ENCODE results near the gene NF2. TPM values are rescaled to one million over a fixed set of nuclear protein-coding genes. Genes with fewer than 3 reads are reported as not detected.

Gene NF2
- total and polyA plus RNA-seq, 9 donors = 16.9 to 30.1 (median 19.8) TPM

DNA sequence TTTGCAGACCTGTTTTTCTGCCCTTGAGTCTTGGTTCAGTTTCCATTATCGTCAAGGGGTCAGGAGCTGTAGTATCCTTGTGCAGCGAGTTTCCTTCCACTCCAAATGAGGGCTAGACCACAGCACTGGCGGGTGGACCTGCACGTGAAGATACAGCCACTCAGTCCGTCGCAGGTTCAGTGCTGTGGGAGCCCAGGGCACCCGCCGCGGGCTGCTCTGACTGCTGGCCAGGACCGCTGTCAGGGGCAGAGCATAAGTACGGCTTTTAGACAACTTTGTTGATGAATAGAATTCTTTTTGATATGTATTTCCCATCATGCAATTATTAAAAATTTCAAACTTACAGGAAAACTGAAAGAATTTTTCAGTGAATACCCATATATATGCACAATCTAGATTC, 56.6 kb downstream of the NF2 start:
- H3K27me3 ChIP-seq (ENCODE audit: control insufficient read depth, insufficient read depth, low read length) = no peaks in the 10 kb centered on the region
- H3K27ac ChIP-seq (ENCODE audit: low read length) = no peak overlapping the region
- H3K4me1 ChIP-seq (ENCODE audit: control insufficient read depth, insufficient read depth, low read length) = no peaks in the 10 kb centered on the region
- H3K4me3 ChIP-seq (ENCODE audit: low read length) = no peak overlapping the region
- H3K9me3 ChIP-seq (replicated peaks; ENCODE audit: control insufficient read depth, low read depth, low read length) = no peaks in the 10 kb centered on the region
- H3K36me3 ChIP-seq (ENCODE audit: control insufficient read depth, insufficient read depth, low read length) = peaks cover 44% of the 10 kb centered on the region
- WGBS (ENCODE audit: insufficient coverage) = 82% methylated on average over 2 of the region's 11 CpGs
- DNase-seq = no peak

- no peak overlapping the region for H3K4me3 ChIP-seq (ENCODE audit: low read length)
- no peaks in the 10 kb centered on the region for H3K9me3 ChIP-seq (replicated peaks; ENCODE audit: control insufficient read depth, low read depth, low read length)
- no CpG with 5 or more reads among the region's 2 CpGs for WGBS (ENCODE audit: insufficient coverage)
- peak; percentile 14 for DNase-seq
- H3K27me3 ChIP-seq (ENCODE audit: control insufficient read depth, insufficient read depth, low read length) = no peaks in the 10 kb centered on the region
- H3K4me1 ChIP-seq (ENCODE audit: control insufficient read depth, insufficient read depth, low read length) = no peaks in the 10 kb centered on the region
- peaks cover 40% of the 10 kb centered on the region for H3K36me3 ChIP-seq (ENCODE audit: control insufficient read depth, insufficient read depth, low read length)
- H3K27ac ChIP-seq (ENCODE audit: low read length) = no peak overlapping the region
Observed at GRCh38 chr22:29661336-29661735, 57.9 kb downstream of the NF2 start.

- WGBS (ENCODE audit: insufficient coverage) = 89% methylated on average over 5 of the region's 8 CpGs
- no peaks in the 10 kb centered on the region for H3K4me1 ChIP-seq (ENCODE audit: control insufficient read depth, insufficient read depth, low read length)
- H3K9me3 ChIP-seq (replicated peaks; ENCODE audit: control insufficient read depth, low read depth, low read length) = no peaks in the 10 kb centered on the region
- no peaks in the 10 kb centered on the region for H3K27me3 ChIP-seq (ENCODE audit: control insufficient read depth, insufficient read depth, low read length)
- no peak for DNase-seq
- H3K27ac ChIP-seq (ENCODE audit: low read length) = no peak overlapping the region
- H3K4me3 ChIP-seq (ENCODE audit: low read length) = no peak overlapping the region
- peaks cover 43% of the 10 kb centered on the region for H3K36me3 ChIP-seq (ENCODE audit: control insufficient read depth, insufficient read depth, low read length)
Observed at GRCh38 chr22:29663180-29663821, 59.9 kb downstream of the NF2 start.

- WGBS (ENCODE audit: insufficient coverage) = no CpG with 5 or more reads among the region's 8 CpGs
- Histone ChIP-seq H3K9me3 (replicated peaks; ENCODE audit: control insufficient read depth, low read depth, low read length) (no peaks in the 10 kb centered on the region), H3K36me3 (ENCODE audit: control insufficient read depth, insufficient read depth, low read length) (peaks cover 51% of the 10 kb centered on the region), H3K27me3 (ENCODE audit: control insufficient read depth, insufficient read depth, low read length) (no peaks in the 10 kb centered on the region), H3K27ac (ENCODE audit: low read length) (no peak overlapping the region), H3K4me3 (ENCODE audit: low read length) (no peak overlapping the region), H3K4me1 (ENCODE audit: control insufficient read depth, insufficient read depth, low read length) (no peaks in the 10 kb centered on the region)
- no peak for DNase-seq
Observed at GRCh38 chr22:29665486-29665885, 62.1 kb downstream of the NF2 start.

- H3K27me3 ChIP-seq (ENCODE audit: control insufficient read depth, insufficient read depth, low read length) = no peaks in the 10 kb centered on the region
- DNase-seq = no peak
- WGBS (ENCODE audit: insufficient coverage) = no CpG with 5 or more reads among the region's 4 CpGs
- no peak overlapping the region for H3K27ac ChIP-seq (ENCODE audit: low read length)
- H3K4me1 ChIP-seq (ENCODE audit: control insufficient read depth, insufficient read depth, low read length) = no peaks in the 10 kb centered on the region
- no peak overlapping the region for H3K4me3 ChIP-seq (ENCODE audit: low read length)
- H3K9me3 ChIP-seq (replicated peaks; ENCODE audit: control insufficient read depth, low read depth, low read length) = no peaks in the 10 kb centered on the region
- H3K36me3 ChIP-seq (ENCODE audit: control insufficient read depth, insufficient read depth, low read length) = peaks cover 58% of the 10 kb centered on the region
Observed at GRCh38 chr22:29668673-29669072, 65.2 kb downstream of the NF2 start.

GRCh38 chr22:29670626-29671025, 67.2 kb downstream of the NF2 start:
- H3K4me1 ChIP-seq (ENCODE audit: control insufficient read depth, insufficient read depth, low read length) = no peaks in the 10 kb centered on the region
- WGBS (ENCODE audit: insufficient coverage) = 56% methylated on average over 3 of the region's 3 CpGs
- no peak overlapping the region for H3K4me3 ChIP-seq (ENCODE audit: low read length)
- no peak for DNase-seq
- no peaks in the 10 kb centered on the region for H3K9me3 ChIP-seq (replicated peaks; ENCODE audit: control insufficient read depth, low read depth, low read length)
- no peaks in the 10 kb centered on the region for H3K27me3 ChIP-seq (ENCODE audit: control insufficient read depth, insufficient read depth, low read length)
- no peak overlapping the region for H3K27ac ChIP-seq (ENCODE audit: low read length)
- peaks cover 67% of the 10 kb centered on the region for H3K36me3 ChIP-seq (ENCODE audit: control insufficient read depth, insufficient read depth, low read length)

DNA sequence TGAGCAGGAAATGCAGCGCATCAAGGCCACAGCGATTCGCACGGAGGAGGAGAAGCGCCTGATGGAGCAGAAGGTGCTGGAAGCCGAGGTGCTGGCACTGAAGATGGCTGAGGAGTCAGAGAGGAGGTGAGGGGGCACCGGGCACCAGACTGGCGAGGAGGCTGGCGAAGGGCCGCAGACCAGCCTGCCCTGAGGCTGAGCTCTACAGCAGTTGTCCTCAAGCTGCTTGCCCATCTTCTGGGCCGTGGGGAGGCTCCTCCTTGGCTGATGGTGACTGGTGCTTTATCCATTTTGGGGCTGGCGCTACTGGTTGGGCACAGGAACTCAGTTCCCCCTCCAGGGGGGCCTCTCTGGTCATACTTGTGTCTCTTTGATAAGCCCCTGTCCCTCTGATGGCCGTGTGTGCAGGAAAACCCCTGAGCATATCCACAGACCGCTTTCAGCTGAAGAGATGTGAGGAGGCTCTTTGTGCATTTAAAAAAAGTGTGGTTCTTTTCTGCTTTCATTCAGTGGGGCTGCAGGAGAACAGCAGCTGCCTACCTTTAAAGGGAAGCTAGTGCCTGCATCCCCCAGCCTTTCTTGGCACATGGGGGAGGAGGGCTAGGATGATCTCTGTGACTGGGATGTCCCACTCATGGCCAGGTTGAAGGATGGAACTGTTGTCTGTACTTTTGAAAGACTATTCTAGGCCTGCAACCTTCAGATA, 70.1 kb downstream of the NF2 start:
- Histone ChIP-seq H3K4me1 (ENCODE audit: control insufficient read depth, insufficient read depth, low read length) (no peaks in the 10 kb centered on the region), H3K36me3 (ENCODE audit: control insufficient read depth, insufficient read depth, low read length) (peaks cover 78% of the 10 kb centered on the region), H3K27ac (ENCODE audit: low read length) (no peak overlapping the region), H3K9me3 (replicated peaks; ENCODE audit: control insufficient read depth, low read depth, low read length) (no peaks in the 10 kb centered on the region), H3K27me3 (ENCODE audit: control insufficient read depth, insufficient read depth, low read length) (no peaks in the 10 kb centered on the region), H3K4me3 (ENCODE audit: low read length) (no peak overlapping the region)
- no peak for DNase-seq
- WGBS (ENCODE audit: insufficient coverage) = 93% methylated on average over 11 of the region's 14 CpGs

DNA sequence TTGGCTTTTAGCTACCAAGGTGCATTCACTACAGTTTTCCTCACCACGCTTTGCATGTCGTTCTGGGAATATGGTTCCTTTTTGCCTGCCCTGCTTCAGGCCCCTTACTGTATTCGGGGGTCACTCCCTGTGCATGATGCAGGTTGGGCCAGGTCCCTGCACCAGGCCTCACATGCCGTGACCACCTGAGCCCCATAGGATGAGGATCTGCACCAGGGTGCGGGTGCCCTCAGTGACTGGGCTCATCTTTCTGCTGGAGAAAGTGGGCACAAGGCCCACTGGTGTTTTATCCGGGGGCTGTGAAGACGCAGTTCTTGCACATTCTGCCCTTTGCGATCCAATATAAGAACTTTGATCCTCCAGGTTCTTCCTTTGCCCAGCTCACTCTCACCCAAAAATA, 70.7 kb downstream of the NF2 start:
- no peak for DNase-seq

DNA sequence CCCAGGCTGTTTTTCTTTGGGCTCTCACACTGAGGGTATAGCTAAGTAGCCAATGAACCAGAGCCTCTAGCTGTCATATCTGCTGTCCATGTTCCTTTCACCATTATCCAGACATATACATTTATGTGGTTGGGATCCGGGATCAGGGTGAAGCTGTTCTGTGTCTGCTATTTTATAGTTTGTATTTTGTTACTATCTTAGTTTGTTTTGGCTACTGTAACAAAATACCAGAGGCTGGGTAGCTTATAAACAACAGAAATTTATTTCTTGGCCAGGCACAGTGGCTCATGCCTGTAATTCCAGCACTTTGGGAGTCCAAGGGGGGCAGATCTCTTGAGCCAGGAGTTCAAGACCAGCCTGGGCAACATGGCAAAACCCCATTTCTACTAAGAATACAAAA, 75.9 kb downstream of the NF2 start:
- Histone ChIP-seq H3K36me3 (ENCODE audit: control insufficient read depth, insufficient read depth, low read length) (peaks cover 78% of the 10 kb centered on the region), H3K4me3 (ENCODE audit: low read length) (no peak overlapping the region), H3K9me3 (replicated peaks; ENCODE audit: control insufficient read depth, low read depth, low read length) (no peaks in the 10 kb centered on the region), H3K27me3 (ENCODE audit: control insufficient read depth, insufficient read depth, low read length) (no peaks in the 10 kb centered on the region), H3K27ac (ENCODE audit: low read length) (no peak overlapping the region), H3K4me1 (ENCODE audit: control insufficient read depth, insufficient read depth, low read length) (no peaks in the 10 kb centered on the region)
- DNase-seq = no peak
- no CpG with 5 or more reads among the region's 1 CpG for WGBS (ENCODE audit: insufficient coverage)

More for the DNA sequence above, 70.7 kb downstream of the NF2 start:
- Histone ChIP-seq H3K4me1 (ENCODE audit: control insufficient read depth, insufficient read depth, low read length) (no peaks in the 10 kb centered on the region), H3K4me3 (ENCODE audit: low read length) (no peak overlapping the region), H3K27me3 (ENCODE audit: control insufficient read depth, insufficient read depth, low read length) (no peaks in the 10 kb centered on the region), H3K9me3 (replicated peaks; ENCODE audit: control insufficient read depth, low read depth, low read length) (no peaks in the 10 kb centered on the region), H3K36me3 (ENCODE audit: control insufficient read depth, insufficient read depth, low read length) (peaks cover 78% of the 10 kb centered on the region), H3K27ac (ENCODE audit: low read length) (no peak overlapping the region)
- 91% methylated on average over 8 of the region's 8 CpGs for WGBS (ENCODE audit: insufficient coverage)

GRCh38 chr22:29683536-29683935, 80.1 kb downstream of the NF2 start:
- no peak for DNase-seq
- Histone ChIP-seq H3K9me3 (replicated peaks; ENCODE audit: control insufficient read depth, low read depth, low read length) (no peaks in the 10 kb centered on the region), H3K4me3 (ENCODE audit: low read length) (no peak overlapping the region), H3K4me1 (ENCODE audit: control insufficient read depth, insufficient read depth, low read length) (peaks cover 2% of the 10 kb centered on the region), H3K27ac (ENCODE audit: low read length) (no peak overlapping the region), H3K27me3 (ENCODE audit: control insufficient read depth, insufficient read depth, low read length) (no peaks in the 10 kb centered on the region), H3K36me3 (ENCODE audit: control insufficient read depth, insufficient read depth, low read length) (peaks cover 59% of the 10 kb centered on the region)
- no CpG with 5 or more reads among the region's 4 CpGs for WGBS (ENCODE audit: insufficient coverage)

All from muscle of leg (tissue), 11 donors.